Suprapubic skin (tissue), 4 donors: Measurements from ENCODE around the gene PSMB8. TPM values are rescaled to one million over a fixed set of nuclear protein-coding genes. Genes with fewer than 3 reads are reported as not detected.

Experiments
- DNase-seq, 2 donors: peaks; one replicate each; pipeline ENCODE4 v3.0.0-alpha.2; 2019; ENCODE audit warnings: low spot score in 2 of 2
- H3K27ac ChIP-seq: fragments of 200-600 bp; sonication (generic); one replicate; pipeline ENCODE4 v1.5.1; 2019
- H3K27me3 ChIP-seq: fragments of 200-600 bp; sonication (generic); one replicate; pipeline ENCODE4 v1.5.1; 2019
- H3K36me3 ChIP-seq: fragments of 200-600 bp; sonication (generic); one replicate; pipeline ENCODE4 v1.5.1; 2019
- H3K4me1 ChIP-seq: fragments of 200-600 bp; sonication (generic); one replicate; pipeline ENCODE4 v1.5.1; 2019
- H3K4me3 ChIP-seq: fragments of 200-600 bp; sonication (generic); one replicate; pipeline ENCODE4 v1.5.1; 2019; ENCODE audit warnings: mild to moderate bottlenecking
- H3K9me3 ChIP-seq: fragments of 200-600 bp; sonication (generic); one replicate; pipeline ENCODE4 v1.5.1; 2019
- EP300 ChIP-seq: sonication (generic); formaldehyde crosslinking; IDR thresholded peaks from one replicate; pipeline ENCODE4 v1.6.1; 2017; ENCODE audit warnings: antibody characterized with exemption
- POLR2A ChIP-seq, 2 donors: fragments of 450-650 bp; IDR thresholded peaks; one replicate each; pipeline ENCODE4 v1.6.1; 2017; ENCODE audit warnings: antibody characterized with exemption in 2 of 2, mild to moderate bottlenecking in 2 of 2, moderate library complexity in 2 of 2
- POLR2AphosphoS5 ChIP-seq, 3 donors: sonication (generic); formaldehyde crosslinking; IDR thresholded peaks; one replicate each; pipeline ENCODE4 v1.6.1; 2017; ENCODE audit warnings: antibody characterized with exemption in 3 of 3
- whole genome bisulfite sequencing: methylation state at CpG from one replicate; pipeline ENCODE4 v1.1.5; 2018; 5-methylcytosine and 5-hydroxymethylcytosine counted together
- total RNA-seq, 4 donors: library from RNA; depleted of rRNA; stranded (reverse); fragments of >200 nt; gene quantifications; one replicate each; pipeline ENCODE4 v1.1.0, GENCODE V29; 2016
- TF ChIP-seq, protein P1 (sequence below), 2 donors: fragments of 200-600 bp in 1 of 2; fragments of 450-650 bp in 1 of 2; sonication (generic) in 1 of 2; IDR thresholded peaks; one replicate each; pipeline ENCODE4 v1.5.1; 2016 to 2019; ENCODE audit warnings: antibody characterized with exemption in 2 of 2, mild to moderate bottlenecking in 1 of 2, moderate library complexity in 1 of 2

PSMB8 gene
- total RNA-seq, 4 donors from 2014 or later = 43.6 to 62.7 (median 49.0) TPM

DNA sequence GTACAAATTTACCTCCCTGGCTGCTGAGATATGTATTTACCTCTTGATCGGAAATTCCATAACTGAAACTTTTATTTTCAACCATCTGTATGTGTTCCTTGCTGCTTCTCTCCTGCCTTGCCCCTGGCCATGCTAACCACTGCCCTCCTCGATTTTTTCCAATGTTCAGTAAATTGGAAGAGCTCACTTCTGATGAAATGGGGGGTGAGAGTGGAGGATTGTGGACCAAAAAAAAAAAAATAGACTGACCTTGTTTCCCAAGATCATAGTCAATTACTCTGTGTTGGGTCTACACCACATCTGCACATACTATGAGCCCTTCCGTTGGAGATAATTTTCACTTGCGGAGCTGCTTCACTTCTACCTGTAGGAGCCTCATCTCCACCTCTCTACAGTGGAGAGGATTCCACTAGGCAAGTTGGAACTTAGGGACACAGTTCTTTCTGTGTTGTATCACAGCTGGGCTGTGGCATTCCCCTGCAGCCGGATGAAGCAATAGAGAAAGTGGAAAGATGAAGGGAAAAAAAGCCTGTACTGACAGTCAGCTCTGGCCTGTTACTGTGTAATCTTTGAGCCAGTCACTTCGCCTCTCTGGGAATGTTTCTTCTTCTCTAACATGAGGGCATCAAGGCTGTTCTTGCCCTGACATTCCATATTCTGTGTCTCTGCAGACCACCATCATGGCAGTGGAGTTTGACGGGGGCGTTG is 11.8 kb upstream of the PSMB8 start:
- 63% methylated on average over 8 of the region's 8 CpGs for WGBS
- H3K9me3 ChIP-seq = no peaks in the 10 kb centered on the region
- H3K36me3 ChIP-seq = peaks cover 27% of the 10 kb centered on the region
- no peak overlapping the region for H3K4me3 ChIP-seq
- H3K27ac ChIP-seq = no peak overlapping the region
- peaks cover 38% of the 10 kb centered on the region for H3K4me1 ChIP-seq
- no peaks in the 10 kb centered on the region for H3K27me3 ChIP-seq
- no peak for DNase-seq
- TF ChIP-seq POLR2AphosphoS5 (IDR thresholded peaks at IDR 0.05) = no peak
- TF ChIP-seq, protein P1, sequence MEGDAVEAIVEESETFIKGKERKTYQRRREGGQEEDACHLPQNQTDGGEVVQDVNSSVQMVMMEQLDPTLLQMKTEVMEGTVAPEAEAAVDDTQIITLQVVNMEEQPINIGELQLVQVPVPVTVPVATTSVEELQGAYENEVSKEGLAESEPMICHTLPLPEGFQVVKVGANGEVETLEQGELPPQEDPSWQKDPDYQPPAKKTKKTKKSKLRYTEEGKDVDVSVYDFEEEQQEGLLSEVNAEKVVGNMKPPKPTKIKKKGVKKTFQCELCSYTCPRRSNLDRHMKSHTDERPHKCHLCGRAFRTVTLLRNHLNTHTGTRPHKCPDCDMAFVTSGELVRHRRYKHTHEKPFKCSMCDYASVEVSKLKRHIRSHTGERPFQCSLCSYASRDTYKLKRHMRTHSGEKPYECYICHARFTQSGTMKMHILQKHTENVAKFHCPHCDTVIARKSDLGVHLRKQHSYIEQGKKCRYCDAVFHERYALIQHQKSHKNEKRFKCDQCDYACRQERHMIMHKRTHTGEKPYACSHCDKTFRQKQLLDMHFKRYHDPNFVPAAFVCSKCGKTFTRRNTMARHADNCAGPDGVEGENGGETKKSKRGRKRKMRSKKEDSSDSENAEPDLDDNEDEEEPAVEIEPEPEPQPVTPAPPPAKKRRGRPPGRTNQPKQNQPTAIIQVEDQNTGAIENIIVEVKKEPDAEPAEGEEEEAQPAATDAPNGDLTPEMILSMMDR (IDR thresholded peaks at IDR 0.05) = no peak
- no peak for TF ChIP-seq EP300
- TF ChIP-seq POLR2A (IDR thresholded peaks at IDR 0.05) = no peak

DNA sequence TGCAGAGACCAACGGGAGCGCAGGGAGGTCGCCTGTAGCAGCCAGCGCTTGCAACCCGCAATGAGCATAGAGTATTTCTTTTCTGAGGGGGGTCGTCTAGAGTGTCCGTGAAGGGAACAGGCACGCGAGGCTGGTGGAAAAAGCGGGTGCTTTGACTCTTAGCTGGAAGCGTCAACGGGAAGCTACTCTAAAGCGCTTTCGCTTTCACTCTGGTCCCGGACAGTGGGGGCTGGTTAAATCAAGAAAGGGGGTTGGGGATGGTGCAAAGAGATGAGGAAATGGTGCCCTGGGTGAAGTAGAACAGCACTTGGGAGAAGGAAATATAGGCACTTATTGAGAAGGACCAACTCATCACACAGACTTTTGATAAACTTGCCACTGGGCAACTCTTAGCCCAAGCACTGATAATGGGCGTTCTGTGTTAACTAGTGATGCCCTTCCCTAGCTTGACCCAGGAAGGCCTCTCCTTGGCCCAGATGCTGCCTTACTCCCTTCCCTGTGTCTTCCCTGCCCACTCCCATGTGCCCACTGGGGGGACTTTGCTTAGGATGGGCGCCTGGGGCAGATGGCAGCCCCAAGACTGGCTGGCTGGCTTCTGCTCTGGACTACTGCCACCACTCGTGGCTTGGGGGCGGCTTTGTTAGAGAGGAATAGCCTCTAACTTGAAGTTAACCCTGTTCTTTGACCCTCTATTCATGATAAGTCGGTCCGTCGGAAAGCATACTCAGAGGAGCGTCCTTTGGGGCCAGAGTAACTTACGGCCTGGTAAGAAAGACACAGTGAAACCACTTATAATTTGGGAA is 10.7 kb upstream of the PSMB8 start:
- Histone ChIP-seq H3K27ac (peak overlapping the region; percentile 99), H3K36me3 (peaks cover 33% of the 10 kb centered on the region), H3K9me3 (no peaks in the 10 kb centered on the region), H3K4me1 (peaks cover 38% of the 10 kb centered on the region), H3K4me3 (peak overlapping the region; percentile 90), H3K27me3 (no peaks in the 10 kb centered on the region)
- no peak for DNase-seq
- TF ChIP-seq EP300 = no peak
- TF ChIP-seq POLR2AphosphoS5 (IDR thresholded peaks at IDR 0.05) = no peak
- TF ChIP-seq POLR2A (IDR thresholded peaks at IDR 0.05) = peak in 1 of 2 donors; percentile 11
- TF ChIP-seq, protein P1 (IDR thresholded peaks at IDR 0.05) = no peak
- WGBS = 13% methylated on average over 23 of the region's 24 CpGs

DNA sequence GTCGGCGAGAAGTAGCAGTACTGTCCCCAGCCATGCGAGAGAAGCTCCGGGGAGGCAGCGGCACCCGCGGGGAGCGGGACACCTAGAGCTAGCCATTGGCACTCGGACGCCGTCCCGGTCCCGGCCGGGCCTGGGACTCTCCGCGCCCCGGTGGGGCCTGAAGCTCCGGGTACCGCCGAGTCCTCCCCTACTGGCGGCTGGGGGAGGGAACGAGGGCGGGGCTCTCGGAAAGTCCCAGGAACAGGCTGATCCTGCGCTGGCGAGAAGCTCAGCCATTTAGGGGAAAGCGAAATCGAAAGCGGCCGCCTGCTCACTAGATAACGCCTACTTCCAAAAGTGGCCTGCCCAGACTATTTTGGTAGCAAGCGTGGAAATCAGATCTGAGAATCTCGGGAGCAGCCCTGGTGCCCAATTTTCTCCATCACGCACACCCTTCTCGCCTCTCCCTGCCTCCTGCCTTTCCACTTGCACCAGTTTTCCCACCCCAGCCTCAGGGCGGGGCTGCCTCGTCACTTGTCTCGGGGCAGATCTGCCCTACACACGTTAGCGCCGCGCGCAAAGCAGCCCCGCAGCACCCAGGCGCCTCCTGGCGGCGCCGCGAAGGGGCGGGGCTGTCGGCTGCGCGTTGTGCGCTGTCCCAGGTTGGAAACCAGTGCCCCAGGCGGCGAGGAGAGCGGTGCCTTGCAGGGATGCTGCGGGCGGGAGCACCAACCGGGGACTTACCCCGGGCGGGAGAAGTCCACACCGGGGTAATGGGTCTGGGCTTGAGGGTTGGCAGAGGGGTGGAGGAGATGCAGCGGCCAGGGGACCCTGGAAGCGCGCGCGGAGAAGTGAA is 9.9 kb upstream of the PSMB8 start, which contains the start of the genes PSMB9 and TAP1:
PSMB9 (plus strand) TSS at position 652 of the 835 bp plus-strand sequence; CDS start at position 690, 38 bp downstream.
TAP1 (minus strand) TSS at position 164 of the 835 bp plus-strand sequence; CDS start at position 96, 68 bp downstream.
- TF ChIP-seq POLR2AphosphoS5 (IDR thresholded peaks at IDR 0.05) (peak; percentile 57 to 93 (median 81)), POLR2A (IDR thresholded peaks at IDR 0.05) (peak; percentile 69 to 88), EP300 (no peak)
- TF ChIP-seq, protein P1 (IDR thresholded peaks at IDR 0.05) = peak; percentile 84 to 89
- Histone ChIP-seq H3K27ac (peak within 1 kb of the TSS; percentile 99), H3K4me3 (peak within 1 kb of the TSS; percentile 90), H3K36me3 (peaks cover 29% of the 10 kb centered on the region), H3K27me3 (no peaks in the 10 kb centered on the region), H3K9me3 (no peaks in the 10 kb centered on the region), H3K4me1 (peaks cover 38% of the 10 kb centered on the region)
- 0% methylated on average over 33 of the region's 68 CpGs for WGBS
- peak; percentile 97 for DNase-seq

DNA sequence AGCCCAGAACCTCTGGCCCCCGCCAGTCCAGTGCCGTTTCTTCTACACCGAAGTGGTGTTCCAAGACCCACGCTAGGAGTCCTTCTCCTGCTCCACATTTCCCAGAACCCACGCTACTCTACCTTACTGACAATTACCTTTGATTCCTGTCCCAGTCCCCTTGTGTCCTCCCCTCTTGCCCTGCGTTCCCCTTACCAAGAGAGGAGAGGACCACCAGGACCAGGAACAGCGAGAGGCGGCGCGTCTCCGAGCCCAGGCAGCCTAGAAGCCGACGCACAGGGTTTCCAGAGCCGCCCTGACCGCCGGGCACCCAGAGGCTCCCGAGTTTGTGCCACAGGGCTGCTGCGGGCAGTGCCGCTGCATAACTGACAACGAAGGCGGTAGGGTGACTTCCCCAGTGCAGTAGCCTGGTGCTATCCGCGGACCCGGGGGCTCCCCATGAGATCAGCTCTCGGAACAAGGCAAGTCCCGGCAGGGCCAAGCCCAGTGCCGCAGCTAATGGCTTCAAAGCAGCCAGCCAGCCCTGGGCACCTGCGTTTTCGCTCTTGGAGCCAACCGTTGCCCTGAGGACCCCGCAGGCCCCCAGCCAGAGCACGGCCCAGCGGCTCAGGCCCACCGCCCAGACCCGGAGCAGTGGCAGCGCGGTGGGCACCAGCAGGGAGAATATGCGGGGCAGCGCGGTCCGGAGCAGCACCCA is 9.1 kb upstream of the PSMB8 start:
- WGBS = 0% methylated on average over 17 of the region's 41 CpGs
- peaks cover 38% of the 10 kb centered on the region for H3K4me1 ChIP-seq
- DNase-seq = peak in 1 of 2 donors; percentile 81

More for the DNA sequence above, 9.1 kb upstream of the PSMB8 start:
- TF ChIP-seq POLR2AphosphoS5 (IDR thresholded peaks at IDR 0.05) = no peak
- no peak for TF ChIP-seq EP300
- TF ChIP-seq, protein P1 (IDR thresholded peaks at IDR 0.05) = no peak
- TF ChIP-seq POLR2A (IDR thresholded peaks at IDR 0.05) = no peak
- Histone ChIP-seq H3K27me3 (no peaks in the 10 kb centered on the region), H3K36me3 (peaks cover 29% of the 10 kb centered on the region), H3K4me3 (peak overlapping the region; percentile 90), H3K9me3 (no peaks in the 10 kb centered on the region), H3K27ac (peak overlapping the region; percentile 99)
